Suppressor macrophage treated with lipopolysaccharide for 4 hours (primary cell): Measurements from ENCODE around the gene ELP4.
"Not testable (repeated sequence)": the region's sequence is repeated elsewhere in the genome, so short reads cannot be mapped to it uniquely, and the experiment has no call there.

Experiments
- DNase-seq: peaks from one replicate; pipeline ENCODE4 v3.0.0-alpha.2; 2020

Gene ELP4

DNA sequence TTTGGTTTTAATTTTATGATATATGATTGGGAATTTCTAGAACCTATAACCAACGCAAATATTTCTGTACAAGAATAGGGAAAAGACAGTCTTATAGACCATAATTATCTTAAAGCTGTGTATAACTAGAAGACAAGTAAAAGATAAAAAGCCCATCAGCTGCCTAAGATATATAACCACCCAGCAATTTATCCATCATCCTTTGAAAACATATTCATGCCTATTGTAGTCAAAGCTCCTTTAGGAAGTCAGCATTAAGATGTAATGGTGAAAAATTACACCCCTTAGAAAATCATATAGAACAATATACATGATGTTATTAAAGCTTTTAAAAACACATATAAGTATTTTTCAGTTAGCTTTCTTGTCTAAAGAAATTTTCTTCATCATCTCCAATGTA is 46.4 kb downstream of the ELP4 start:
- no peak for DNase-seq

DNA sequence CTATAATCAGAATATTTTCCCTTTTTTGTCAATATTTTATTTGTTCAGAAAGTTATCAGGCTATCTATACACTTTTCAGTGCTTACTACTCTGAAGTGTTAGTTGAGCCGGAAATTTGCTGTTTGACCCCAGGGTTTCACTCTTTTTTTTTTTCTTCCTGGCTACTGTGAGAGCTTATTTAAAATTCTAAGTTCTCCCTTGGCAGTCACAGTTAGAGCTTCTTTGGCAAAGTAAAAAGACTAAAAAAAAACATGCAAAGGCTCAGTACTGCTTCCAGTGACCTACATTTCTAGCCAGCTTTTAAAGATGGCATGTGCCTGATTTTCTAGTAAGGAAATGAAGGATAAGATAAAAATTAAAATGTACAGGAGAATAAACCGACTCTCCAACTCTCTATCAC is 48.4 kb downstream of the ELP4 start:
- no peak for DNase-seq

DNA sequence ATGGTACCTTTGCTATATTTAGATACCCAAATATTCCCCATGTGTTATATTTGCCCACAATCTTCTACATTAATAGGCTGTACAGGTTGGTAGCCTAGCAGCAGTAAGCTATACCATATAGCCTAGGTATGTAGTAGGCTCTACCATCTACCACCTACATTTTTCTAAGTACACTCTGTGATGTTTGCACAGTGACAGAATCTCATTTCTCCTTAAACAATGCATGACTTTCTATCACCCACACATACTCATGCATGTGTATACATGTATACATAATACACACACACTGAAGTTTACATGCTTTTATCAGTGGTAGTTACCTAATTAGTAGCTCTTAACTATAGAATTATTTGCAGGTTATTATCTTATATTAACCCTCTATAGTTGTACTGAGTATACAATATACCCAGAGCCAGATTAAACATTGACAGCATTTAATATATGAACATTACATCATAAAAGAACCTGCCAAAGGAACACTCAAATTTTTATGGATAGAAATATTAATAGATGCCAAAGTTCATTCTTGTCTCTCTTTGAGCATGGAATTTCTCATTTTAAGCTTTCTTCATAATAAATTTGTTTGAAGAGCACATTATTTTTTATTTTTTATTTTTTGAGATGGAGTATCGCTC is 51.4 kb downstream of the ELP4 start:
- no peak for DNase-seq

DNA sequence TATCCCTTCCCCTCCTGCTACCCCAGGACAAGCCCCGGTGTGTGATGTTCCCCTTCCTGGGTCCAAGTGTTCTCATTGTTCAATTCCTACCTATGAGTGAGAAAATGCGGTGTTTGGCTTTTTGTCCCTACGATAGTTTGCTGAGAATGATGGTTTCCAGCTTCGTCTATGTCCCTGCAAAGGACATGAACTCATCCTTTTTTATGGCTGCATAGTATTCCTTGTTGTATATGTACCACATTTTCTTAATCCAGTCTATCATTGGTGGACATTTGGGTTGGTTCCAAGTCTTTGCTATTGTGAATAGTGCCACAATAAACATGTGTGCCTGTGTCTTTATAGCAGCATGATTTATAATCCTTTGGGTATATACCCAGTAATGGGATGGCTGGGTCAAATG is 55.0 kb downstream of the ELP4 start:
- DNase-seq = not testable (repeated sequence)

DNA sequence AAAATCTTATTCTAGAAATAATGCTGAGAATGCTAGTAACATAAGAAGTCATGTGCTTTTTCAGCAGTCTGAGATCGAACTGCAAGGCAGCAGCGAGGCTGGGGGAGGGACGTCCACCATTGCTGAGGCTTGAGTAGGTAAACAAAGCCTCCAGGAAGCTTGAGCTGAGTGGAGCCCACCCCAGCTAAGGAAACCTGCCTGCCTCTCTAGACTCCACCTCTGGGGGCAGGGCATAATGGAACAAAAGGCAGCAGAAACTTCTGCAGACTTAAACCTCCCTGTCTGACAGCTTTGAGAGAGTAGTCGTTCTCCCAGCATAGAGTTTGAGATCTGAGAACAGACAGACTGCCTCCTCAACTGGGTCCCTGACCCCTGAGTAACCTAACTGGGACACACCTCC is 64.6 kb downstream of the ELP4 start:
- DNase-seq = not testable (repeated sequence)

DNA sequence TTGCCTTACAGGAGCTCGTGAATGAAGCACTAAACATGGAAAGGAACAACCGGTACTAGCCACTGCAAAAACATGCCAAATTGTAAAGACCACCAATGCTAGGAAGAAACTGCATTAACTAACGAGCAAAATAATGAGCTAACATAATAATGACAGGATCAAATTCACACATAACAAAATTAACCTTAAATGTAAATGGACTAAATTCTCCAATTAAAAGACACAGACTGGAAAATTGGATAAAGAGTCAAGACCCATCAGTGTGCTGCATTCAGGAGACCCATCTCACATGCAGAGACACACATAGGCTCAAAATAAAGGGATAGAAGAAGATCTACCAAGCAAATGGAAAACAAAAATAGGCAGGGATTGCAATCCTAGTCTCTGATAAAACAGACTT is 66.2 kb downstream of the ELP4 start:
- DNase-seq = not testable (repeated sequence)

DNA sequence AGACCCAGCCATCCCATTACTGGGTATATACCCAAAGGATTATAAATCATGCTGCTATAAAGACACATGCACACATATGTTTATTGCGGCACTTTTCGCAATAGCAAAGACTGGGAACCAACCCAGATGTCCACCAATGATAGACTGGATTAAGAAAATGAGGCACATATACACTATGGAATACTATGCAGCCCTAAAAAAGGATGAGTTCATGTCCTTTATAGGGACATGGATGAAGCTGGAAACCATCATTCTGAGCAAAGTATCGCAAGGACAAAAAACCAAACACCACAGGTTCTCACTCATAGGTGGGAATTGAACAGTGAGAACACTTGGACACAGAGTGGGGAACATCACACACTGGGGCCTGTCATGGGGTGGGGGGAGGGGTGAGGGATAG is 69.8 kb downstream of the ELP4 start:
- not testable (repeated sequence) for DNase-seq

DNA sequence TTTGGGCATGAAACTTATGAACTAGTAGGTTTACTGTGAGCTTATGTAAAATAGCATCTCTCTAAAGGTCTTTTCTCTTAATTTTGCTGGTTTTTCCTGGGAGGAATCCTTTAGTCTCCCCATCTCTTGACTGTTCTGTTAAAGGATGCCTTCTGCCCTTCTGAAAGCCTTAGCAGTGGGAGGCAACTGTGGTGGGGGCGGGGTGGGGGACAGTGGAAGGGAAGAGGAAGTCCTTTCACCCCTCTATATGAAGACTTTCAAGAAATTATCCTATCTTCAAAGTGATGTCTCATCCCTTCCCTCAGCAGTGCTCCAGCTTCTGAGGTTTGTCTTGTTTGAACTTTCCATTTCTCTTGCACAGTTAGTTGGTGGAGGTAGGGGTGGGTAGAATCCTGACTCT is 73.1 kb downstream of the ELP4 start:
- DNase-seq = no peak

DNA sequence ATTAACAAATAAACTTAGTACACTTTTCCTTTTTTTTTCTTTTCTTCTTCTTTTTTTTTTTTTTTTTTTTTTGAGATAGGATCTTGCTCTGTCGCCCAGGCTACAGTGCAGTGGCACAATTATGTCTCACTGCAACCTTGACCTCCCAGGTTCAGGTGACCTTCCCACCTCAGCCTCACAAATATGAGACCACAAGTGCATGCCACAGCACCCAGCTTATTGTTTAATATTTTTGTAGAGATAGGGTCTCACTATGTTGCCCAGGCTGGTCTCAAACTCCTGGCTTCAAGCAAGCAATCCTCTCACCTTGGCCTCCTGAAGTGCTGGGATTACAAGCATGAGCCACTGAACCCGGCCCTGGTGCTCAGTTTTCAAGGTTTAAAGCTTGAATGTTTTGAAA is 88.9 kb downstream of the ELP4 start:
- DNase-seq = no peak

DNA sequence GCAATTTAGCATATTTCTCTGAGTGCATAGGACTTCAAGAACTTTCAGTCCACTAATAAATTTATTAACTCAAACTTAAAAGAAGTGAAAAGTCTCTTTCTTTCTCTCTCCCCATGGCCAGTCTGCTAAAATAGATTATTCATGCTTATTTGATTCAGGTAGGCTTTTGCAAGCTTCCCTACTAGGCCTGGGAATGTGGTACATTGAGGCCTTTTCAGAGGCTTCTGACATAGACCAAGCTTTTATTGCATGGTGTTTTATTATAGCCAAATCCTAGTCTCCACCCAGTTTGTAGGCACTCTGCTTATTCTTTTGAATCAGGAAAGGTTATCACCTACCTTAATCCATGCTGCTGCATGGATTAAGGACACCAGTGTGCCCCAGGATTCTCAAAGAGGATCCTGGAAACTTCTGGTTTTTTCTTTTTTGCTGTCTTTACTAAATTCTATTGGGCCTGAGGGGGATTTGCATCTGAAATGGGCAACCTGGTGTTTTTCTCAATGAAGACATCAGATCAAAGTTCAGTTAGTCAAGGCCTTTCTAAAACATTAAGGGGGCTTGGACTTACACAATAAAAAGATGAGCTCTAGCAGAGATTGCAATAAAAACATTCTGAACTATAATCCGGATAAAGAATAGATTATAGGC is 92.2 kb downstream of the ELP4 start:
- DNase-seq = no peak

DNA sequence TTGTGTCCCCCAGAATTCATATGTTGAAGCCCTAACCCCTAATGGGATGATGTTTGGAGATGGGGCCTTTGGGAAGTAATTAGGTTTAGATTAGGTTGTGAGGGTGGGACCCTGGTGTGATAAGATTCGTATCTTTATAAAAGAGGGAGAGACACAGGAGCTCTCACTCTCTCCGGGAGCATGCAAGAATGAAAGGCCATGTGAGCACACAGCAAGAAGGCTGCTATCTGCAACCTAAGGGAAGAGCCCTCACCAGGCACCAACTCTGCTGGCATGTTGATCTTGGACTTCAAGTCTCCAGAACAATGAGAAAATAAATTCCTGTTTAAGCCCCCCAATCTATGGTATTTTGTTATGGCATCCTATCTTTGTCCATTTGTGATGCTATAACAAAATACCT is 97.3 kb downstream of the ELP4 start:
- no peak for DNase-seq

DNA sequence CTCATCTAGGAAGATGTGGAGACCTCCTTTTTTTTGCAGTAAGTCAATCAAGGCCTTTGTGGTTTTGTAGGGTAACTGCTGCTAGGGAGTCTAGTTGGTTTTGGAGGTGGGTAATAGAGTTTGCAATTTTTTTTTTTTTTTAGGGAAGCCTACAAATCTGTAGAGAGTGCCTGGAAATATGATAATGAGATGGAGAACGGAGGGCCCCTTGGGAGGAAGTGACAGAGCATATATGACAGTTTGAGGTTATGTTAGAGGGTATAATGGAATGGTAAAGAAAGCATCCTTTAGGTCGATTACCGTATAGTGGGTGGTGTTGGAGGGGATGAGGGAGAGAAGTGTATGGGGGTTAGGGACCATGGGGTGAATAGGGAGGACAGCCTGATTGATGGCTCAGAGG is 98.3 kb downstream of the ELP4 start:
- DNase-seq = no peak

DNA sequence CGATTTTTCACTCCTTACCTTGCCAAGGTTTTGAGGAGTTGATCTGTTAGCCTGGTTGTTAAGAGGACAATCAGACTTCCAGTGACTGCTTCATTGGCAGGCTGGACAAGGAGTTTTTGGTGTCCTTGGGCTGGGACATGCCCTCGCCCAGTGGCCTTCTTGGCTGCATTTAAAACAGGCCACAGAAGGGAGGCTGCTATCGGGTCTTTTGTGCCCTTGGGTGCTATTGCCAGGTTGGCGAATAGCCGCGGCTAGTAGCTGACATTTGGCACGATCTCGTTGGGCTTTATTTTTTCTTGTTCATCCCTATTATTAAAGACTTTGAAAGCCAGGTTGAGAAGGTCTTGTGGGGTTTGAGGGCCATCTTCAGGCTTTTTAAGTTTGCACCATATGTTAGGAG is 99.4 kb downstream of the ELP4 start:
- DNase-seq = no peak

DNA sequence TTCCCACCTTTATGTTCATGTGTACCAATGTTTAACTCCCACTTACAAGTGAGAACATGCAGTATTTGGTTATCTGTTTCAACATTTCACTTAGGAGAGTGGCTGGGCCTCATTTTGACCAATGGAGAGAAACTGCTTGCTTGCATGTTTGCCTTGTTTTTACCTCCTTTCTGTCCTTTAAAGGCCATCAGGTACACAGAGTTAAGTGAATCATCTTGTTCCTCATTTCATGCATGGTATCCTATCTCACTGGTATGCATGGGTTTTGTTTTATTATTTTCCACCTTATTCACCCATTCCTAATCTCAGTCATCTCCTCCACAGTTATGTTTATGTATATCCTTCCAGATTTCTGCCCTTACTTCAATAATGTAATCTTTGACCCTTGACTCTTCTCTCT is 101.0 kb downstream of the ELP4 start:
- DNase-seq = no peak

DNA sequence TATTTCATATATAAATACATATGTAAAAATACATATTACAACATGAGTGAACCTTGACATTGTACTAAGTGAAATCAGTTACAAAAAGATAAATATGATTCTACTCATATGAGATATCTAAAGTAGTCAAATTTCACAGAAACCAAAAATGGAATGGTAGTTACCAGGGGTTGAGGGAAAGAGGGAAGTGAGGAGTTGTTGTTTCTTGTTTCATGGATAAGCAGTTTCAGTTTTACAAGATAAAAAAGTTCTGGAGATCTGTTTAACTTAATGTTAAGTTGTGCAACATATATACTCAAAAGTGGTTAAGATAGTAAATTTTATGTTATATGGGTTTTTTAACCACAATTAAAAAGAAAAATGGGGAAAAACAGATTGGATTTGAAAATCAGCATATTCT is 107.7 kb downstream of the ELP4 start:
- DNase-seq = peak; percentile 69

DNA sequence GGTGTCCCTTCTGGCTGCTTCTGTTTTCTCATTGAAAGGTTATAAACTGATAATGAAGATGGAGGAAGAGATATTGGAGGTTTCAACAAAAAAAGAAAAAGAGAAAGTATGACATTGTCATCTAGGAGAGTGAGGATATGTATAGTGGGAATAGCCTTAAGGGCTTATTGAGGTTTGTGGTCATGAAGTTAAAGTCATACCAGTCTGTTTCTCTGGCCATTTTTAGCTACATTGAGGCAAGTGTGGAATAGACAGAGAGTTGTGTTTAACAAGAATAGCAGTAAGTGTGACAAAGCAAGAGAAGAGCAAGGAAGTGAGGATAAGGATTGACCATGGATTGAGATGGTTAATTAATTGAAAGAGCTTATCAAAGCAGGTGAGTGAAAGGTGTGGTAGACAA is 110.4 kb downstream of the ELP4 start:
- DNase-seq = no peak

DNA sequence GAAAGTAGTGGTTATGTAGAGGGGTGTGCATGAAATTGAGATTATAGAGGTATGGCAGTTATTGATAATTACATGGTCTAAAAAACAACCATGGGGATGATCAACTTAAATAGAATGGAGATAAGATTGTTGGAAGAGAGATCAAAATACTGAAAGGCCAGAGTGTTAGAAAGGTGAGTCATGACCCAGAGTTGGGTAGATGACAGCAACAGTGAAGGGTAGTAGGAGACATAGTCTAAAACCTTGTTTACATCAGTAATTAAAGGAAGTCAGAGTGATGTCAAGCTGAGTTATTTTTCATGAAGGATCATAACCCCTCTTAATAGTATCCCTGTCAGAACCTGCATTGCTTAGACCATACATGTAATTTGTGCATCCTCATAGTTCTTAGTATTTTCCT is 110.9 kb downstream of the ELP4 start:
- DNase-seq = no peak

DNA sequence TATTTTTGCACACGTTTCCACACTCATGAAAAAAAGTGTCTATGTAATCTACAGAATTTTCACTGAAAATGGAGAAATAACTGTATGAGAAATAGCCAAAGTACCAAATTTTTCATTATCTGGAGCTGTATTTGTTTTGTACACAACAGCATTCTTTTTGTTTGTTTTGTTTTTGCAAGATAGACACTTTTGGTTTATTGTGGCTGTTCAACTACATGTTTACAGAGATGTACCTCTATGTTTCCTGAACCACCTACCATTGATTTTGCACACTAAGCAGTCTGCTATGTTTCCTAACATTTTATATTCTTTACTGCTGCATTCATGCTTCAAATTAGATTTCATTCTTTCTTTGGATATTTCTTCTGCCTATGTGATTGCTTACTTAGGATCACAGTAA is 116.3 kb downstream of the ELP4 start:
- DNase-seq = no peak

DNA sequence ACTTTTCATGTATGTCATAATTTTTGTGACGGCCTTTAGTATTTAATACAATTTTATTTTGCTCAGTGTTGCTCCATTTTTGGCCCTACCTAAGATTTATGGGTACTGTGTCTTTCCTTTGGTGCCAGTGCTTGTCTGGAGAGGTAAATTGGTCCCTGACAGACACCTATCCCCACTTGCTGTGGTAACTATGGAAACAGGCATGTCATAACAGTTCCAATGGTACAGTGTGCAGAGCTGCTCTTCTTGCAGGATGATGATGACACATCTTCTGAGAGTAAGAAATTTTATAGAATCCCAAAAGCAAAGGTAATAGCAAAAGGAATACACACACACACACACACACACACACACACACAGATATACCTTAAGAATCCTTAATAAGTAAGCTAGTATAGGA is 118.5 kb downstream of the ELP4 start:
- DNase-seq = no peak

DNA sequence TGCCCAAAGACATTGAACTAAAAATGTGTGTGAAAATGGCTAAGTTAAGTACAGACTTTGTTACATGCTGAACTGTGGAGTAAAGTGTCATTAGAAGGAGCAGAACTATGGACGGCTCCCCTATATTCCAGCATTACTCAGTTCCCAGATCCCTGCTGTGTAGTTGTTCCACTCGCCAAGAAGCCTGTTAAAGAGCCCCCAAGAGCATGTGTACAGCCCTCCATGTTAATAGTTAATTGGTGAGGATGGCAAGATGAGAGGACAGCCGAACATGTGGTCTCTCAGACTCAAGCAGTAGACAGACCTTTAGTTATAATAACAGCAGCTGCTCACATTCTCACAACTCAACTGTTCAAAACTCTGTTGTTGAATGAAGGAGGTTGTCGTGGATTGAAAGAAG is 127.4 kb downstream of the ELP4 start:
- DNase-seq = no peak

DNA sequence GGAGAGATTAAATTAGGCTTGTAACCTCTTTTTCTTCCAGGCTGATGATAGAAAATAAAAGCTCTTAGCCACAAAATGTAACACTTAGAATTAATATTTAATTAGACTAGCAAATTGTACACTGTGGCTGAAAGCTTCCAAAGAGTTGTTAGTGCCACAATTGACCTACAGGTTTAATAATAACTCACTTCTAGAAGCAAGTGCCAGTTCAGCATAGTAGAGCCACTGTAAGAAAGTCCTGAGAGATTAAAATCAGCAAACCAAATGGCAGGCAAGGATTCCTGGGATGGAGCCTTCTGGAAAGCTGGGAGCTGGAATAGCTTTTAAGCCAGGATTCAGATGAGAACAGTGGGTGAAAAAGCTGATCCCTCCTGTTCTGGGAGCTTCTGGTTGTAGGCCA is 131.0 kb downstream of the ELP4 start:
- no peak for DNase-seq

DNA sequence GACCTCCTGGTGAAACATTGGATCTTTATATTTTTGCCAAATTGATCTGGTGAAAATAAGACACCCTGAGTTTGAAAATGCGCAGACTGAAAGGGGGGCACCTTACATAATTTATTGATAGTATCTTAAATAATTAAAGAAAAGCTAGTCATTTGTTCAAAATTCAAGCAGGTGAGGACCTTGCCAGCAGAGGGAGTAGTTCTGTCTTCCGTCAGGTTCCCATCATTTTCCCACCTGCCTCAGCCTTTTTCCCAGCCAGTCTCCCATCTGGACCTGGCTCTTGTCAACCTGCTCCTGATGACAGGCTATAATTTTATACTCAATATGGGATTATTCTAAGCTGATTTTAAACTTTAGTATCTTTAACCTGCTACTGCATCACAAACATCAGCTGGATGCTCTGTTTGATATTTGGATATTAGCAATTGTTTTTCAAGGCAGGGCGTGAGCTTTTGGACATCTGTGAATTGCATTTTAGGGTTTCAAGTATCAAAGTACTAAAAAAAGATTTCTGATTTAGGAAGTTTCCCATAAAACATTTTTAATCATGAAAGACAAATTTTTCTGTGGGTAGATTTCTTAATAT is 132.0 kb downstream of the ELP4 start:
- DNase-seq = peak; percentile 7

DNA sequence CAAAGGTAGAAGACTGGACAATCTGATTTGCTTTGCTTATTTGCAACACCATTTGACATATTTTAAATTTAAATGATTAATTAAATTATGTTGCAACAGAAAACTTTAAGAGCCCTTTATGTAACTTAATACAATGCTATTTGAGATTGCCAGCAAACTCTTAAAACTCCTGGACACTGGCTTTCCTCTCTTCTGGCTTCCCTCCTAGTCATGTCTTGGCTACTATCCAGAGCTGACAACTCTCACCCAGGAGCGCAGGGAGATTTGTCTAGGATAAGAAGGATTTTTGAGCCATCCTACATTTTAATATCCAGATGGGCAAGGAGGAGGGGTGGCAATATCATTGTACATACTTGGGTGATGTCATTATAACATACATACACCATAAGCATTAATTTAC is 134.3 kb downstream of the ELP4 start:
- DNase-seq = no peak

DNA sequence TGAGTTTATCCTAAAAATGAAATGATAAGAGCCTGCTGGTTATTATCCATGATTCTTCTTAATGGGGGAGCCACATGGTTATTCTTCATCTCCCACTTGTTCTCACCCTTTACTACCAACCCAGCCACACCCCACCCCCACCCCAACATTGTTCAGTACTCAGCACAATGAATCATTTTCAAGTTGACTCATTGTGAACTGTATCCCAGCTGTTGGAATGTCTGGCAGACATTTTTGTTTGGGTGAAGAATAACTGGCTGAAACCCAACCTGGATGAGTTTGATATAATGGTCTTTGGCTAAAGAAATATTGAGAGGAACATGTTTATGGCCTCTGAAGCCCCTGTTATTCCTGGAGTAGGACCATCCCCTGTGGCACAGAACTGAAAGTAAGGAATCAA is 136.2 kb downstream of the ELP4 start:
- DNase-seq = no peak

DNA sequence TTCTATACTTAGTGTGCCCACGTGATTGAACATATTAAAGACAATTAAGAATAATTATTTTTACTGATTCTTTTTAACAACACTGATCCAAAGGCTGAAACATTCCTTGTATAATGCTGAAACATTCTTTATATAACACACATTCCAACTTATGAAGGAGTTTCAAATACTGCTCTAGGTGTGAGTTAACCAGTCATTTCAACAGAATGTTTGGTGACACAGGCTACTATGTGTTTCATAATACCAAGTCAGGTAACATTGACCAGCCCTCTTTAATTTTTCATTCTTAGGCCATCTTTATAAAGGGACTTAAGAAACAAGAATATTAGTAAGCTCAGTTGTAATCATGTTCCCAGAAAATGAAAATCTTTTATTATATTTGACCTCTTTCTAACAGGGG is 136.6 kb downstream of the ELP4 start:
- DNase-seq = no peak
